Activated CD4-positive, alpha-beta T cell treated with anti-CD3 and anti-CD28 coated beads for 36 hours (primary cell): ENCODE results near the gene NXN. TPM values are rescaled to one million over a fixed set of nuclear protein-coding genes. Genes with fewer than 3 reads are reported as not detected.
"Not testable (repeated sequence)": the region's sequence is repeated elsewhere in the genome, so short reads cannot be mapped to it uniquely, and the experiment has no call there.

Experiments
- ATAC-seq: fragments of 200-7000 bp; cut with Tn5 transposase; one replicate; pipeline ENCODE4 v1.10.0; 2021; ENCODE audit warnings: mild to moderate bottlenecking, moderate library complexity
- CTCF ChIA-PET: fragments of 350-600 bp; sonication (Branson Sonifier 250); formaldehyde crosslinking; loops from one replicate; lab custom pipeline; 2021; ENCODE audit warnings: antibody characterized with exemption; lab: Charles Lee
- POLR2A ChIA-PET: fragments of 350-600 bp; sonication (Branson Sonifier 250); formaldehyde crosslinking; loops from one replicate; lab custom pipeline; 2021; ENCODE audit warnings: antibody characterized with exemption, inconsistent platforms; lab: Charles Lee
- DNase-seq: peaks from one replicate; pipeline ENCODE4 v3.0.0-alpha.2; 2020
- H3K27ac Mint-ChIP-seq: one replicate; pipeline ENCODE4 v1.8.0; 2021; ENCODE audit warnings: mixed read lengths
- H3K27me3 Mint-ChIP-seq: one replicate; pipeline ENCODE4 v1.8.0; 2021; ENCODE audit warnings: mixed read lengths
- H3K36me3 Mint-ChIP-seq: one replicate; pipeline ENCODE4 v1.8.0; 2021; ENCODE audit warnings: low read depth, mixed read lengths
- H3K4me1 Mint-ChIP-seq: one replicate; pipeline ENCODE4 v1.8.0; 2021; ENCODE audit warnings: mixed read lengths
- H3K4me3 Mint-ChIP-seq: one replicate; pipeline ENCODE4 v1.8.0; 2021; ENCODE audit warnings: mild to moderate bottlenecking, moderate library complexity, mixed read lengths
- H3K9me3 Mint-ChIP-seq: one replicate; pipeline ENCODE4 v1.8.0; 2021; ENCODE audit warnings: low read depth, mixed read lengths
- intact Hi-C, 2 experiments: fragments of 100-400 bp; cut with DNase I in 1 of 2; cut with micrococcal nuclease in 1 of 2; formaldehyde crosslinking; loops; one replicate each; pipeline versions ENCODE4 v1.14.2 to v1.15.1; 2022 to 2024; cut with DNase I, micrococcal nuclease
- total RNA-seq, 2 experiments: library from RNA; stranded (reverse); gene quantifications; one replicate each; pipeline ENCODE4 v1.2.3, GENCODE V29; 2021

NXN gene
- total RNA-seq, 2 experiments from 2014 or later: 0.93 to 1.4 TPM

DNA sequence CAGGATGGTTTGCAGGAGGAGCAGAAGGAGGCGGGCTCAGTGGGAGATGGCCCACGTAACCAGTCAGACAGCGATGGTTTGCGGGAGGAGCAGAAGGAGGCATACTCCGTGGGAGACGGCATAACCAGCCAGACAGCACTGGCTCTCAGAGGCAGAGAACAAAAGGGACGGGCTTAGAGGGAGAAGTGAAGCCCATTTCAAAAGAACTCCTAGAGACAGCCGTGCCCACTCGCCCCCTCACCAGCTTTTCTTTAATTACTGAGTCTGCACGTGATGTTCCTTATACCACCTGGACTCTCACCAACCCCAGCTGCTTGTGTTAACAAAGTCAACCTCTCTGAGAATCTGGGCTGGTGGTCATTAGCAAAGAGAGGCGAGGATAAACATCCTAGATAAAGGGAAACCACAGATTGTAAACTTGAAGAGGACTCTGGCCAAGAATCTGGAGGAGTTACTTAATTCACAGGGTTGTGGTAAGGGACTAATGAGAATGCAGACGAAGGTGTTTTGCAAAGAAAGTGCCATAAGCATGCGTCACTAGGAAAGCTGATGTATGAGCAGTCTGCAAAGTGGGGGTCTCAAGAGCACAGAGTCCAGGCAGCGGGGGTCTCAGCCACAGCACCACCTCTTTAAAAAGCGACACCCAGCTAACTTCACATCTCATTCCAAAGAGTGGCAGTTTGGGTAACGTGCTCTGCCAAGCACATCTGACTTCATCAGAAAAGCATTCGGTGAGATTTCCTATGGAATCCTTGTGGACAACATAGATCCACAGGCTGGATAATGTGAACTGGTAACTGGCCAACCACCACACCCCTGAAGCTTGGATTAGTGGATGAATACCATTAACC lies 51.7 kb downstream of the NXN start:
- no peak overlapping the region for H3K27ac Mint-ChIP-seq
- DNase-seq (no peak), ATAC-seq (no peak)
- H3K4me1 Mint-ChIP-seq: no peaks in the 10 kb centered on the region
- H3K27me3 Mint-ChIP-seq: peaks cover 9% of the 10 kb centered on the region
- POLR2A ChIA-PET: no interaction called here
- no peak overlapping the region for H3K4me3 Mint-ChIP-seq
- intact Hi-C loops: no loop called here
- H3K9me3 Mint-ChIP-seq: no peaks in the 10 kb centered on the region
- no peaks in the 10 kb centered on the region for H3K36me3 Mint-ChIP-seq
- CTCF ChIA-PET: no interaction called here

DNA sequence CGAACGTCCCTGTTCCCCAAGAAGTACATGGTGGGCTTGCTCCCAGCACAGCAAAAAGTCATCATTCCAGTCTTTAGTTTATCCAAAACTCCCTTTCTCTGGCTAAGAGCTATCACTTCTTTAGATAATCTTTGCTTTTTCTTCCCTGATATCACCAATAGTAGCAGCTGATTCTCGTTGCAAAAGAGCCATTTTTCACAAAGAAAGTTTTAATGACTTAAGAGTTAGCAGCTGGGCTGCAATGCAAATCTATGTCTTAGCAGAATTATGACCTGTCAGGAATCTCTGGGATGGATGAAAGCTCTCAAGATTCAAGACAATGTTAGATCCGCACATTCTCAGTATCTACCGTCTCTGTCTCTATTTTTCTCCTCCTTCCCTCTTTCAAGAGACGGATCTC lies 53.8 kb downstream of the NXN start:
- ChIA-PET POLR2A (no interaction called here), CTCF (interaction anchor here (0.7 kb wide), 1 partner anchor 111 kb away, joined by 4 read pairs; no protein-coding TSS in a partner anchor)
- no peaks in the 10 kb centered on the region for H3K4me1 Mint-ChIP-seq
- no peak overlapping the region for H3K4me3 Mint-ChIP-seq
- peaks cover 9% of the 10 kb centered on the region for H3K27me3 Mint-ChIP-seq
- intact Hi-C loops: no loop called here
- H3K27ac Mint-ChIP-seq: no peak overlapping the region
- H3K36me3 Mint-ChIP-seq: no peaks in the 10 kb centered on the region
- no peaks in the 10 kb centered on the region for H3K9me3 Mint-ChIP-seq
- DNase-seq (no peak), ATAC-seq (no peak)

DNA sequence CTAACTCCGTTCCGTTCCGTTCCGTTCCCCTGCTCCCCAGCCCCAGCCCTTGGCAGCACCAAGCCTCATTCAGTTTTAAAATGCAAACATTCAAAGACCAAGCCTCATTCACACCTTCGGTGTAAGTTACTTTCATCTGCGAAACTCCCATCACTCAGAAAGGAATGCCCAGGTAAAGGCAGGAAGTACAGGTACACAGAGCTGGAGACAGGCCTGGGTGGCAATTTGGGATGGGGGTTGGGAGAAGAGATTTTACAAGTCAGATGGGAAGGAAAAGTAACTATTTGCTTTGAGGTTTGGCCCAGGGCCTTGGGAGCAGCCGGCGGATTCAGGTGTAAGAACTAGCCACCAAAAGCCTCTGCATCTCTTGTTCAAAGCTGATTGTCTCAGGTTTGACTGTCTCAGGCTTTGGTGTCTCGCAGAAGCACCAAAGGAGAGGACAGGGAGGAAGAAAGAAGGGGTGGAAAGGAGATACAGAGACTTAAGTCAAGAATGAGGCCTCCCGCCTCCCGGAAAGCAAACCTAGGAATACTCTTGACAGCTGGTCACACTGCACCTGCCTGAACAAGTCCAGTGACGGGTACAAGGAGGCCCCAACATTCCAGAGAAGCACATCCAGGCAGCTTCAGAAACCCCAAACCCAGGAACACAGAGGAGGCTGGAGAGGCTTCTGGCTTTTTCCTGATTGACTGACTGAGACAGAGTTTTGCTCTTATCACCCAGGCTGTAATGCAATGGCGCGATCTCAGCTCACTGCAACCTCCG lies 54.7 kb downstream of the NXN start:
- CTCF ChIA-PET: interaction anchor here (0.7 kb wide), 1 partner anchor 110 kb away, joined by 4 read pairs; no protein-coding TSS in a partner anchor
- H3K27me3 Mint-ChIP-seq: peaks cover 9% of the 10 kb centered on the region
- H3K9me3 Mint-ChIP-seq: no peaks in the 10 kb centered on the region
- H3K36me3 Mint-ChIP-seq: no peaks in the 10 kb centered on the region
- no peak overlapping the region for H3K27ac Mint-ChIP-seq
- intact Hi-C loops: no loop called here
- no peak for ATAC-seq
- POLR2A ChIA-PET: interaction anchor here (0.6 kb wide), 1 partner anchor 41 kb away, joined by 3 read pairs; no protein-coding TSS in a partner anchor
- H3K4me1 Mint-ChIP-seq: no peaks in the 10 kb centered on the region
- no peak overlapping the region for H3K4me3 Mint-ChIP-seq
- no peak for DNase-seq

DNA sequence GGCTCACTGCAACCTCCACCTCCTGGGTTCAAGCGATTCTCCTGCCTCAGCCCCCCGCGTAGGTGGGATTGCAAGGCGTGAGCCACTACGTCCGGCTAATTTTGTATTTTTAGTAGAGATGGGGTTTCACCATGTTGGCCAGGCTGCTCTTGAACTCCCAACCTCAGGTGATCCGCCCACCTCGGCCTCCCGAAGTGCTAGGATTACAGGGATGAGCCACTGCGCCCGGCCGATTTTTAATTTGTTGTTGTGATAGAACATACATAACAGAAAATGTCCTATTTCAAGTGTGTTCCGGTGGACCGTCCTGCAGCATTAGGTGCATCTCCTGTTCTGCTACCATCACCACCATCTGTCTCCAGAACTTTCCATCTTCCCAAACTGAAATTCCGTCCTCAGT lies 55.3 kb downstream of the NXN start:
- ATAC-seq, H3K4me1 Mint-ChIP-seq, H3K4me3 Mint-ChIP-seq, DNase-seq, H3K27ac Mint-ChIP-seq, H3K36me3 Mint-ChIP-seq, intact Hi-C loops, H3K9me3 Mint-ChIP-seq, POLR2A ChIA-PET, CTCF ChIA-PET, H3K27me3 Mint-ChIP-seq: not testable (repeated sequence)

DNA sequence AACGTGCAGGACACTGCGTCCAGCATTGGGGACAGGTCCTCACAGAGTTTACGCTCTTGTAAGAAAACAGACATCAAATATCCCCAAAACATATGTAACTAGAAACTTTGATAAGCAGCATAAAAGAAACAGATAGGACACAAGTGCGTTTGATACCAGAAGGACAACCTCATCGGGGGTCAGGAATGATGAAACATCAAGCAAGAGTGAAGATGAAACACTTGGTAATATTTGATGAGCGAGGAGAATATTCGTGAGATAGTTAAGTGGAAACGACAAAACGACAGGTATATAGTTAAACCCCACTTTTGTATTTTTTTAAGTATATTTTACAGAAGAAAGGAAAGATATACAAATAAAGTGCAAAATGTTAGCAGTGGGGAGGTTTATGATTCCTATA lies 55.9 kb downstream of the NXN start:
- peaks cover 9% of the 10 kb centered on the region for H3K27me3 Mint-ChIP-seq
- no peaks in the 10 kb centered on the region for H3K36me3 Mint-ChIP-seq
- DNase-seq: no peak
- ATAC-seq: no peak
- H3K4me1 Mint-ChIP-seq: no peaks in the 10 kb centered on the region
- intact Hi-C loops: no loop called here
- no peak overlapping the region for H3K27ac Mint-ChIP-seq
- CTCF ChIA-PET: no interaction called here
- no peak overlapping the region for H3K4me3 Mint-ChIP-seq
- no peaks in the 10 kb centered on the region for H3K9me3 Mint-ChIP-seq
- POLR2A ChIA-PET: no interaction called here

DNA sequence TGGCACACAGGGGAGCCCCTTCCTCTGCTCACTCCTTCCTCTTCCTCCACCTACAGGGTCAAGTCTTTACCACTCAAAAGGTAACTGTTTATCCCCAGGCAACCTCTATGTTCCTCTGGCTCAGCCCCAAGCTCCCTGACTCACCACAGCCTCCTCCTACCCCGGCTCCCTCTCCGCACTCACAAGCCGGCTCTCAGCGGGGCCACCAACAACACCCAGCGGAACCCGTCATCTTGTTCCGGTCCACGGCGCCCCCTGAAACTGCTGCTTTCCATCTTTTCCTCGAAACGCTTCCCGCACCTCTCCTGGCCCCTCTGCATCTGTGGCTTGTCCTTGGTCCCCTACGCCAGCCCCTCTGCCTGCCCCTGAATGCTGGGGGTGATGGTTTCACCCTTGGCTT lies 58.4 kb downstream of the NXN start:
- H3K27ac Mint-ChIP-seq: no peak overlapping the region
- CTCF ChIA-PET: interaction anchor here (0.6 kb wide), 1 partner anchor 192 kb away, joined by 3 read pairs; no protein-coding TSS in a partner anchor
- H3K9me3 Mint-ChIP-seq: no peaks in the 10 kb centered on the region
- no peaks in the 10 kb centered on the region for H3K4me1 Mint-ChIP-seq
- H3K27me3 Mint-ChIP-seq: peaks cover 9% of the 10 kb centered on the region
- no peak for DNase-seq
- POLR2A ChIA-PET: no interaction called here
- ATAC-seq: no peak
- H3K4me3 Mint-ChIP-seq: no peak overlapping the region
- intact Hi-C loops: no loop called here
- no peaks in the 10 kb centered on the region for H3K36me3 Mint-ChIP-seq

DNA sequence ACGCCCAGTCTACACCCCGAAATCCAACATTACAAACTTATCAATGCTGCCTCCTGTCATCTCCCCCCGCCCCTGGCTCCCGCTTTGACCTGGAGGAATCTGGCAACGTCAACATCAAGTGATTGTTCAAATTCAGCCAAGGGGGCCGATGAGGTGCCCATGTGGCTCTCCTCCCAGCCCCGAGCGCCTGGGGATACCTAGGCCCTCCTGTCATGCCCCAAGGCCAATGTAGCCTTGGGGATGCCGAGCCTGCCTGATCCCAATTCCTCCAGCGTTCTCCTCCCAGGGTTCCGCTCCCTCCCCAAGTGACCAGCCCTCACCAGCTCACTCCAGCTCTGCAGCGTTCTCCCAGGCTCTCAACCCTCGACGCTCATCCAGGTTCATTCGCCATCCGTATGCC lies 59.4 kb downstream of the NXN start:
- intact Hi-C loops: no loop called here
- CTCF ChIA-PET: no interaction called here

DNA sequence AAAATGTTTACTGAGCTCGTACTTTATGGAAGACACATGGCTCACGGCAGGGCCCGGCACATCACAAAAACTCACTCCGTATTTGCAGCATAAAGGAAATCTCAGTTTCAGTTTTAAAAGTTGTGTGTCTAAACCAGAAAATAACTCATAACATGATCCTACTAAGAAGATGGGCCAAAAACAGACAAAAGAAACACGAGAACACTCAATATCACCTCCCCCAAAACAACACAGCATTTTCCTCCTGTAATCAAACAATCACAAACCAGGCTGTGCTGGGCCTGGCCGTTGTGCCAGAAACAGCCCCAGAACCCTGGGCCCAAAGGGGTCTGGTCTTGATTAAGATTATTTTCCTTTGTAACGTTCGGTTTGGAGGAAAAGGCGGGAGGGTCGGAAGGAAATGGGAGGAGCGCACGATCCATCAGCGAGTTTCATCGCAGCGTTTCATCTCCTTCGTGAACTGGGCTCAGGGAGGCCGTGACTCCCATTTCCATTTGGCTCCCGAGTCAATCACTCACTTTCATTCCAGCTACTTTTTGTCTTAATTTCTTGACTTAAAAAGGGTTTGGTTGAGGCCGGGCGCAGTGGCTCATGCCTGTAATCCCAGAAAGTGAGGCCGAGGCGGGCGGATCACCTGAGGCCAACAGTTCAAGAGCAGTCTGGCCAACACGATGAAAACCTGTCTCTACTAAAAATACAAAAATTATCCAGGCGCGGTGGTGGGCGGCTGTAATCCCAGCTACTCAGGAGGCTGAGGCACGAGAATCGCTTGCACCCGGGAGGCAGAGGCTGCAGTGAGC lies 61.4 kb downstream of the NXN start:
- ATAC-seq (no peak), DNase-seq (no peak)
- Mint-ChIP-seq H3K27me3 (peaks cover 4% of the 10 kb centered on the region), H3K9me3 (no peaks in the 10 kb centered on the region), H3K36me3 (no peaks in the 10 kb centered on the region), H3K27ac (no peak overlapping the region), H3K4me1 (no peaks in the 10 kb centered on the region), H3K4me3 (no peak overlapping the region)
- intact Hi-C loops: no loop called here
- ChIA-PET POLR2A (no interaction called here), CTCF (no interaction called here)

More for the DNA sequence above, 59.4 kb downstream of the NXN start:
- Mint-ChIP-seq H3K4me3 (no peak overlapping the region), H3K9me3 (no peaks in the 10 kb centered on the region), H3K27ac (no peak overlapping the region), H3K27me3 (peaks cover 4% of the 10 kb centered on the region), H3K36me3 (no peaks in the 10 kb centered on the region), H3K4me1 (no peaks in the 10 kb centered on the region)
- no peak for ATAC-seq
- POLR2A ChIA-PET: no interaction called here
- no peak for DNase-seq

DNA sequence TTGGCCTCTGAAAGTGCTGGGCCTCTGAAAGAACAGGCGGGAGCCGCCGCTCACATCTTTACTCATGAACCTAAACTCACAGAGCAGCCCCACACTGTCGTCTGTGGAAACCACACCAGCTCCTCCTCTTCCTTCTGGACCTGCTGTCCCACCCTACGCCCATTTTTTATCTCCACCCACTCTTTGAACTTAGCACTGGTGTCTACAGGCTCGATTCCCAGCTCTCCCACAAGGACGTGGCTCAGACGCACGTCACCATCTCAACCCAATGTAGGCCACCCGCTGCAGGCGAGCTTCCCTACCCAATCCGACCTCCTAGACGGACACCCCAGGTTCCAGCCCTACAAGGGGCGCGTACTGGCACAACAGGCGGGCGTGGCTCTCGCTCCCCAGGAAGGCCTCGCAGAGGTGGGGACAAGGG lies 62.2 kb downstream of the NXN start:
- POLR2A ChIA-PET: interaction anchor here (0.7 kb wide), 1 partner anchor 526 kb away, joined by 5 read pairs; no protein-coding TSS in a partner anchor

DNA sequence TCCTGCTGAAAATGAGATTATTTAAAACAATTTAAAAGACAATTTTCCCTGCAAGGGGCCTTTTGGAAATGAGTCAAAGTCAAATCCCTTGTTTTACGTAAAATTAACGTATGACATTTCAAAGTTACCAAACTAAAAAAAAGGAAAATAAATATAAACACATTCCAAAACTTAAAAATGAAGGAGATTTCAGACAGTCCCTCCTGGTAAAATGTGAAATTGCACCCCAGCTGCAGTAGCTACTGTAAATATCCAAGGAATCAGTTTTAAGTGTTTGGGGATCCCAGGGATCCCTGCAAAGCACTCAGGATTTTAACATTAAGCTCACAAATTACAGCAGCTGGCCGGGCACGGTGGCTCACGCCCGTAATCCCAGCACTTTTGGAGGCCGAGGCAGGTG lies 63.3 kb downstream of the NXN start:
- H3K27me3 Mint-ChIP-seq: peaks cover 7% of the 10 kb centered on the region
- H3K9me3 Mint-ChIP-seq: no peaks in the 10 kb centered on the region
- H3K36me3 Mint-ChIP-seq: no peaks in the 10 kb centered on the region
- H3K4me1 Mint-ChIP-seq: no peaks in the 10 kb centered on the region
- DNase-seq (no peak), ATAC-seq (no peak)
- H3K4me3 Mint-ChIP-seq: no peak overlapping the region
- no peak overlapping the region for H3K27ac Mint-ChIP-seq
- ChIA-PET CTCF (no interaction called here), POLR2A (no interaction called here)
- intact Hi-C loops: no loop called here

More for the DNA sequence above, 62.2 kb downstream of the NXN start:
- no peak overlapping the region for H3K27ac Mint-ChIP-seq
- CTCF ChIA-PET: no interaction called here
- ATAC-seq (no peak), DNase-seq (no peak)
- H3K36me3 Mint-ChIP-seq: no peaks in the 10 kb centered on the region
- intact Hi-C loops: no loop called here
- no peaks in the 10 kb centered on the region for H3K4me1 Mint-ChIP-seq
- H3K9me3 Mint-ChIP-seq: no peaks in the 10 kb centered on the region
- H3K4me3 Mint-ChIP-seq: no peak overlapping the region
- peaks cover 4% of the 10 kb centered on the region for H3K27me3 Mint-ChIP-seq

DNA sequence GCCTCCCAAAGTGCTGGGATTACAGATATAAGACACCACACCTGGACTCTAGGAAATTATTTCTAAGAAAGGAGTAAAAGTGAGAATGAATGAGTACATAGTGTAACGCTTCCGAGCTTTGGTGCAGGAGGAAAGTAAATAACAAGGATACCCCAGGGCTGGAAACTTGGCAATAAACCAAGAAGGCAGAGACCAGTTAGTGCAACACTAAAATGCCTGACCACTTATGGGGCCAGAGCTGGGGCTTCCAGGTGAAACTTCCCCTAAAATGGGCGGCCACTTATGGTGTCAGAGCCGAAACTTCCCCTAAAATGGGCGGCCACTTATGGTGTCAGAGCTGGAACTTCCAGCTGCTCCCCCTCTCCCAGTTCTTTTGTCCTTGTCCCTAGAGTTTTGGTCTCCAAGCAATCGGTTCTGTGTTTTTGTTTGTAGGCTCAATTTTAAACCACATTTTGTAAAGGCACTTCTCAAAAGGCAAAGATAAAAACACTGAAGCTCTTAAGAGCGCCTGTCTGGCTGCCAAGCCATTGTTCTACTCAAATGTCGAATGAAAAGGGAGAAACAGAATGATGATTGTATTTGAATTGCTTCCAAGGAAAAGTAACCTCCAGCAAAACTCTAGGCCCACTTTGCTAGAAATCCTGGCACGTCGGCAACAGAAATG lies 63.9 kb downstream of the NXN start:
- Mint-ChIP-seq H3K27ac (no peak overlapping the region), H3K36me3 (no peaks in the 10 kb centered on the region), H3K27me3 (peaks cover 7% of the 10 kb centered on the region), H3K4me1 (no peaks in the 10 kb centered on the region), H3K9me3 (no peaks in the 10 kb centered on the region), H3K4me3 (no peak overlapping the region)
- no peak for DNase-seq
- intact Hi-C loops: no loop called here
- ATAC-seq: no peak
- ChIA-PET CTCF (no interaction called here), POLR2A (no interaction called here)
